H1 (cell line): ENCODE measurements around the gene ADGRG7. TPM values are rescaled to one million over a fixed set of nuclear protein-coding genes. Genes with fewer than 3 reads are reported as not detected.

ENCODE experiments used
- CBX8 ChIP-seq: fragments of 300-800, 300-1000 bp; sonication (generic); IDR thresholded peaks from 2 replicates; pipeline ENCODE4 v1.7.1; 2016; ENCODE audit warnings: low read depth, low read length, borderline replicate concordance
- CHD1 ChIP-seq: IDR thresholded peaks from 2 replicates; pipeline ENCODE4 v1.6.1; 2012; ENCODE audit warnings: low read depth, low read length, improper control_type of control experiment
- CHD7 ChIP-seq: fragments of 300-600 bp; sonication (generic); IDR thresholded peaks from 2 replicates; pipeline ENCODE4 v1.7.1; 2012; ENCODE audit warnings: low read length, moderate library complexity, mild to moderate bottlenecking, inconsistent platforms; ENCODE audit not compliant: insufficient replicate concordance
- E2F6 ChIP-seq: IDR thresholded peaks from 2 replicates; pipeline ENCODE4 v1.6.1; 2012; ENCODE audit warnings: inconsistent platforms
- GABPA ChIP-seq: IDR thresholded peaks from 2 replicates; pipeline ENCODE4 v1.6.1; 2011; ENCODE audit warnings: mild to moderate bottlenecking, low read length, moderate library complexity, borderline replicate concordance; ENCODE audit not compliant: insufficient read depth
- POLR2AphosphoS5 ChIP-seq: IDR thresholded peaks from 2 replicates; pipeline ENCODE4 v1.6.1; 2011; ENCODE audit warnings: low read depth, low read length
- SRF ChIP-seq: IDR thresholded peaks from 2 replicates; pipeline ENCODE4 v1.6.1; 2011; ENCODE audit warnings: mild to moderate bottlenecking, low read depth, low read length, moderate library complexity
- USF2 ChIP-seq: IDR thresholded peaks from 2 replicates; pipeline ENCODE4 v1.6.1; 2011; ENCODE audit warnings: low read length, improper control_type of control experiment
- polyA plus RNA-seq, 7 experiments: library from polyadenylated mRNA; depleted of rRNA in 3 of 7; stranded (reverse) in 5 of 7; unstranded in 2 of 7; fragments of >200 nt in 5 of 7; fragments of 200-250 nt in 2 of 7; gene quantifications; 1 replicate in 5 of 7; 2 replicates in 1 of 7; 4 replicates in 1 of 7; pipeline versions ENCODE4 v1.2.1 to v1.2.3, GENCODE V29; 2011 to 2013; ENCODE audit warnings: missing spikeins in 2 of 7, mixed read lengths in 2 of 7
- total RNA-seq: library from RNA; stranded (reverse); fragmentation: NEBNext Ultra II Directional; extraction: Animal tissue kit (Norgen Biotek cat#: 25700); gene quantifications from 2 replicates; pipeline ENCODE4 v1.2.1, GENCODE V29; 2021

The ADGRG7 gene
- total and polyA plus RNA-seq, 2 of the 8 experiments (the other 6 are each of a cell fraction or from before 2014, with no cell fraction given), result not detected

- TF ChIP-seq CHD7 (no peak), CHD1 (no peak), GABPA (no peak), POLR2AphosphoS5 (no peak), USF2 (no peak), CBX8 (no peak), E2F6 (no peak), SRF (no peak)
These were observed 92.9 kb downstream of the ADGRG7 start (continued) for GRCh38 chr3:100702082-100702979.
